Esophagus muscularis mucosa (tissue), 4 donors: ENCODE results near the gene USP17L22.
"Not testable (repeated sequence)": the region's sequence is repeated elsewhere in the genome, so short reads cannot be mapped to it uniquely, and the experiment has no call there.

Source experiments
- CTCF ChIP-seq, 3 experiments: fragments of 200-600 bp in 2 of 3; fragments of 450-650 bp in 1 of 3; sonication (generic) in 2 of 3; IDR thresholded peaks; one replicate each; pipeline ENCODE4 v1.5.1; 2017 to 2019; ENCODE audit warnings: antibody characterized with exemption in 3 of 3, mild to moderate bottlenecking in 2 of 3, moderate library complexity in 1 of 3
- EP300 ChIP-seq: sonication (generic); formaldehyde crosslinking; IDR thresholded peaks from one replicate; pipeline ENCODE4 v1.6.1; 2017; ENCODE audit warnings: antibody characterized with exemption
- POLR2A ChIP-seq: fragments of 450-650 bp; IDR thresholded peaks from one replicate; pipeline ENCODE4 v1.6.1; 2017; ENCODE audit warnings: antibody characterized with exemption, moderate library complexity, mild to moderate bottlenecking, low read depth
- POLR2AphosphoS5 ChIP-seq, 2 donors: sonication (generic); formaldehyde crosslinking; IDR thresholded peaks; one replicate each; pipeline ENCODE4 v1.6.1; 2017; ENCODE audit warnings: antibody characterized with exemption in 2 of 2

- TF ChIP-seq POLR2A; CTCF (IDR thresholded peaks at IDR 0.05); POLR2AphosphoS5 (IDR thresholded peaks at IDR 0.05); EP300: not testable (repeated sequence)
These were observed 9.6 kb upstream of the USP17L22 start, which contains the start of gene USP17L20 for GRCh38 chr4:9257824-9258223.
